ENCODE measurements around the gene ACTN4. TPM values are rescaled to one million over a fixed set of nuclear protein-coding genes. Genes with fewer than 3 reads are reported as not detected.
"Not testable (repeated sequence)": the region's sequence is repeated elsewhere in the genome, so short reads cannot be mapped to it uniquely, and the experiment has no call there.

ACTN4 gene
- total and polyA plus RNA-seq, 10 of the 15 experiments (the other 5 are each of a cell fraction or from before 2014, with no cell fraction given): 2.4 to 293 (median 72.5) TPM

DNA sequence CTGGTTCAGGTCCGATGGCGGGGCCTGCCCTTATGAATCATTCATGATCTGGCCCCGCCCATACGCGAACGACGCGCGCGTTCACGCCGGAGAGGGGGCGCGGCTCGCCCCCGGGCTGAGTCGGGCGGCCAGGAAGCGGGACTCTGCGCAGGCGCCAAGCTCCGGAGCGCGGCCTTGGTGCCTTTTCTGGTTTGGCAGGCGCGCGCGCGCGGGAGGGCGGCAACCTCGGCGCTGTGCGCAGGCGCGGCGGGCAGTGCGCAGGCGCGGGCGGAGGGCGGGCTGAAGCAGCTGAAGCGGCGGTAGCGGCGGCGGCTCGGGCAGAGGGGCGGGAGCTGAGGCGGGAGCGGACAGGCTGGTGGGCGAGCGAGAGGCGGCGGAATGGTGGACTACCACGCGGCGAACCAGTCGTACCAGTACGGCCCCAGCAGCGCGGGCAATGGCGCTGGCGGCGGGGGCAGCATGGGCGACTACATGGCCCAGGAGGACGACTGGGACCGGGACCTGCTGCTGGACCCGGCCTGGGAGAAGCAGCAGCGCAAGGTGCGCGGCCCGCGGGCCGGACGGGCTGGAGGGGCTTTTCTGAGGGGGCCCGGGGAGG, at the start of gene ACTN4 (continued):
- TF ChIP-seq STAT3 (IDR thresholded peaks at IDR 0.05; ENCODE audit: low read depth, low read length) (no peak), CBFB (IDR thresholded peaks at IDR 0.05; ENCODE audit: low read depth) (no peak), NBN (IDR thresholded peaks at IDR 0.05) (no peak; the same call in 1 of the 2 replicates), ATF7 (IDR thresholded peaks at IDR 0.05; ENCODE audit: low read depth) (no peak), RAD51 (IDR thresholded peaks at IDR 0.05) (no peak), MEF2B (IDR thresholded peaks at IDR 0.05; ENCODE audit: partially characterized antibody, poor library complexity, severe bottlenecking) (no peak), SP1 (IDR thresholded peaks at IDR 0.05; ENCODE audit: low read depth, low read length) (peak; percentile 69), SREBF1 (IDR thresholded peaks at IDR 0.05; ENCODE audit: low read length) (no peak)

DNA sequence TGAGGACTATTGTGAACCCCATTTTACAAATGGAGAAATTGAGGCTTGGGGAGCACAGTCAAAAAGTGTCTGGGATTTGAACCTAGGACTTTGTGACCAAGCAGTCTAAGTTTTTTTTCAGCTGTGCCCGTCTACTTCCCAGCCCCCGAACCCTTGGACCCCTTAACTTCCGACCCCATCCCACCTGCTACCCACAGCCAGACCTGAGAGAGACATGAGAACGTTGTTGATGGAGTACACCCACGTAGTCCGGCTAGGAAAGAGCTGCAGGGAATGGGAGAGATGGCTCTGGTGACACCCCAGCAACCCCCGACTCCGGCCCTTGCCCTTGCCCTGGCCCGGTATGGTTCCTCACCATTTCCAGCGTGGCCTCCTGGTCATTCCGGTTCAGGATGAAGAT, 47.7 kb upstream of the ACTN4 start:
- in situ Hi-C loops (cut with MboI): no loop called here

DNA sequence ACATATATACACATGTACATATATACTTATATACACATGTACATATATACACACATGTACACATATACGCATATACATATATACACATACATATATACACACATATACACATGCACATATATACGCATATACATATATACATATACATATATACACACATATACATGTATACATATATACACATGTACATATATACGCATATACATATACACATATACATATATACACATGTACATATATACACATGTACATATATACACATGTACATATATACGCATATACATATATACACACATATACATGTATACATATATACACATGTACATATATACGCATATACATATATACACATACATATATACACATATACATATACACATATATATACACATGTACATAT, 44.6 kb upstream of the ACTN4 start:
- FAIRE-seq; H2AFZ ChIP-seq (ENCODE audit: control insufficient read depth, low read depth, low read length); BruUV-seq (replicated peaks); SMC1A ChIA-PET (ENCODE audit: uncharacterized antibody, unreplicated experiment); H3K4me1 ChIP-seq (ENCODE audit: control insufficient read depth, insufficient read depth, low read length); H3K4me2 ChIP-seq (ENCODE audit: control insufficient read depth, insufficient read depth); DNase-seq (ENCODE audit: low read depth, low spot score); H3K27ac ChIP-seq (ENCODE audit: control insufficient read depth, insufficient read depth); RAD21 ChIA-PET (ENCODE audit: unreplicated experiment); H3K4me3 ChIP-seq; POLR2A ChIA-PET; H3K9me3 ChIP-seq (replicated peaks; ENCODE audit: control insufficient read depth, insufficient read depth, low read length); ATAC-seq; H3K27me3 ChIP-seq (replicated peaks in 1 of 2; ENCODE audit: control insufficient read depth in 2 of 2, insufficient read depth in 2 of 2, low read length in 1 of 2); H4K20me1 ChIP-seq (ENCODE audit: control insufficient read depth, insufficient read depth); H3K9ac ChIP-seq (ENCODE audit: control insufficient read depth, insufficient read depth, low read length); CTCF ChIA-PET; H3K79me2 ChIP-seq (ENCODE audit: control insufficient read depth, insufficient read depth, low read length); intact Hi-C loops (cut with micrococcal nuclease; ENCODE audit: unreplicated experiment); in situ Hi-C loops (cut with MboI): not testable (repeated sequence)
- H3K36me3 ChIP-seq (ENCODE audit: control insufficient read depth in 2 of 2, insufficient read depth in 2 of 2, low read length in 1 of 2): peaks cover 11 to 15% of the 10 kb centered on the region in 2 experiments; a peak in 3 of 4 replicates
- WGBS (ENCODE audit: insufficient coverage, insufficient replicate concordance, low lambda C conversion rate, missing lambda C conversion rate): 96% methylated on average over 5 of the region's 5 CpGs

More for the DNA sequence above, 47.7 kb upstream of the ACTN4 start:
- SMC1A ChIA-PET (ENCODE audit: uncharacterized antibody, unreplicated experiment): no interaction called here
- no peak overlapping the region for H3K4me2 ChIP-seq (ENCODE audit: control insufficient read depth, insufficient read depth)
- FAIRE-seq (no peak), DNase-seq (ENCODE audit: low read depth, low spot score) (no peak), ATAC-seq (no peak)
- POLR2A ChIA-PET: no interaction called here
- TF ChIP-seq ZNF24 (IDR thresholded peaks at IDR 0.05): no peak
- no peak for TF ChIP-seq STAT3 (IDR thresholded peaks at IDR 0.05; ENCODE audit: low read depth, low read length)
- no peak for TF ChIP-seq CEBPB (IDR thresholded peaks at IDR 0.05; ENCODE audit: borderline replicate concordance in 1 of 2, low read depth in 2 of 2, low read length in 2 of 2)
- TF ChIP-seq SMAD5 (IDR thresholded peaks at IDR 0.05; ENCODE audit: low read depth): no peak
- TF ChIP-seq RB1 (IDR thresholded peaks at IDR 0.05; ENCODE audit: borderline replicate concordance): no peak
- RAD21 ChIA-PET (ENCODE audit: unreplicated experiment): no interaction called here
- intact Hi-C loops (cut with micrococcal nuclease; ENCODE audit: unreplicated experiment): no loop called here
- WGBS (ENCODE audit: insufficient coverage, insufficient replicate concordance, low lambda C conversion rate, missing lambda C conversion rate): 92% methylated on average over 11 of the region's 11 CpGs
- H3K4me3 ChIP-seq: no peak overlapping the region
- H2AFZ ChIP-seq (ENCODE audit: control insufficient read depth, low read depth, low read length): no peak overlapping the region
- H3K4me1 ChIP-seq (ENCODE audit: control insufficient read depth, insufficient read depth, low read length): no peaks in the 10 kb centered on the region
- H3K36me3 ChIP-seq (ENCODE audit: control insufficient read depth in 2 of 2, insufficient read depth in 2 of 2, low read length in 1 of 2): peaks cover 19% of the 10 kb centered on the region in 2 experiments; a peak in 3 of 4 replicates
- CTCF ChIA-PET: no interaction called here
- no peak overlapping the region for H3K9ac ChIP-seq (ENCODE audit: control insufficient read depth, insufficient read depth, low read length)
- H3K27me3 ChIP-seq (replicated peaks in 1 of 2; ENCODE audit: control insufficient read depth in 2 of 2, insufficient read depth in 2 of 2, low read length in 1 of 2): no peaks in the 10 kb centered on the region
- no TSS peak for BruUV-seq (replicated peaks)
- H3K9me3 ChIP-seq (replicated peaks; ENCODE audit: control insufficient read depth, insufficient read depth, low read length): no peaks in the 10 kb centered on the region
- no peaks in the 10 kb centered on the region for H4K20me1 ChIP-seq (ENCODE audit: control insufficient read depth, insufficient read depth)
- no peaks in the 10 kb centered on the region for H3K79me2 ChIP-seq (ENCODE audit: control insufficient read depth, insufficient read depth, low read length)
- no peak overlapping the region for H3K27ac ChIP-seq (ENCODE audit: control insufficient read depth, insufficient read depth)

All from GM12878 (cell line).